SK-N-SH treated with all-trans-retinoic acid at 6 μM for 48 hours (cell line): ENCODE data around the gene GDF2.

Source experiments
- ATAC-seq: fragments of 200-7000 bp; cut with Tn5 transposase; 3 replicates; pipeline ENCODE4 v1.9.1; 2020; ENCODE audit warnings: mild to moderate bottlenecking, moderate library complexity
- ARNTL ChIP-seq: fragments of 450-650 bp; formaldehyde crosslinking; IDR thresholded peaks from 2 replicates; pipeline ENCODE4 v1.5.0; 2020; ENCODE audit warnings: low read depth, mild to moderate bottlenecking, moderate library complexity, borderline replicate concordance
- BACH2 ChIP-seq: fragments of 250-450 bp; sonication (Bioruptor Pico); IDR thresholded peaks from 2 replicates; pipeline ENCODE4 v1.9.0; 2021; ENCODE audit warnings: mild to moderate bottlenecking, borderline replicate concordance
- CSDC2 ChIP-seq: fragments of 250-450 bp; sonication (Bioruptor Pico); IDR thresholded peaks from 2 replicates; pipeline ENCODE4 v1.5.0; 2020; ENCODE audit warnings: mild to moderate bottlenecking, moderate library complexity
- ESRRG ChIP-seq: fragments of 250-450 bp; sonication (Bioruptor Pico); IDR thresholded peaks from 2 replicates; pipeline ENCODE4 v1.6.1; 2021; ENCODE audit warnings: mild to moderate bottlenecking
- GLIS3 ChIP-seq: fragments of 250-450 bp; sonication (Bioruptor Pico); IDR thresholded peaks from 2 replicates; pipeline ENCODE4 v1.5.0; 2020; ENCODE audit warnings: mild to moderate bottlenecking, moderate library complexity
- ISL1 ChIP-seq: fragments of 250-450 bp; sonication (Bioruptor Pico); IDR thresholded peaks from 2 replicates; pipeline ENCODE4 v2.1.2; 2022; ENCODE audit warnings: mild to moderate bottlenecking, moderate library complexity
- OSR1 ChIP-seq: fragments of 250-450 bp; sonication (Bioruptor Pico); IDR thresholded peaks from 2 replicates; pipeline ENCODE4 v1.8.0; 2022; ENCODE audit warnings: moderate library complexity, mild to moderate bottlenecking, inconsistent platforms
- PPARA ChIP-seq: fragments of 250-450 bp; sonication (Bioruptor Pico); IDR thresholded peaks from 2 replicates; pipeline ENCODE4 v1.5.0; 2020; ENCODE audit warnings: mild to moderate bottlenecking, borderline replicate concordance
- RARB ChIP-seq: fragments of 250-450 bp; sonication (Bioruptor Pico); IDR thresholded peaks from 2 replicates; pipeline ENCODE4 v1.8.0; 2021; ENCODE audit warnings: mild to moderate bottlenecking, moderate library complexity
- SNAI2 ChIP-seq: fragments of 250-450 bp; sonication (Bioruptor Pico); IDR thresholded peaks from 2 replicates; pipeline ENCODE4 v1.5.0; 2020; ENCODE audit warnings: mild to moderate bottlenecking, moderate library complexity
- TCF4 ChIP-seq: fragments of 250-450 bp; sonication (Bioruptor Pico); IDR thresholded peaks from 2 replicates; pipeline ENCODE4 v1.8.0; 2021; ENCODE audit warnings: mild to moderate bottlenecking, moderate library complexity, borderline replicate concordance
- TOX ChIP-seq: fragments of 250-450 bp; sonication (Bioruptor Pico); IDR thresholded peaks from 2 replicates; pipeline ENCODE4 v1.8.0; 2021; ENCODE audit warnings: mild to moderate bottlenecking, moderate library complexity, borderline replicate concordance
- ZC3H10 ChIP-seq: fragments of 250-450 bp; sonication (Bioruptor Pico); IDR thresholded peaks from 2 replicates; pipeline ENCODE4 v1.5.1; 2021; ENCODE audit warnings: mild to moderate bottlenecking, moderate library complexity
- ZFP3 ChIP-seq: fragments of 250-450 bp; sonication (Bioruptor Pico); IDR thresholded peaks from 2 replicates; pipeline ENCODE4 v1.5.0; 2020; ENCODE audit warnings: mild to moderate bottlenecking, moderate library complexity
- ZFP30 ChIP-seq: fragments of 450-650 bp; formaldehyde crosslinking; IDR thresholded peaks from 2 replicates; pipeline ENCODE4 v1.5.0; 2022; ENCODE audit warnings: mild to moderate bottlenecking, moderate library complexity
- ZNF70 ChIP-seq: fragments of 450-650 bp; formaldehyde crosslinking; IDR thresholded peaks from 2 replicates; pipeline ENCODE4 v1.5.0; 2020; ENCODE audit warnings: mild to moderate bottlenecking, moderate library complexity
- ZNF8 ChIP-seq: fragments of 450-650 bp; formaldehyde crosslinking; IDR thresholded peaks from 2 replicates; pipeline ENCODE4 v1.5.0; 2020; ENCODE audit warnings: mild to moderate bottlenecking, moderate library complexity
- TF ChIP-seq, protein P1 (sequence below): fragments of 250-450 bp; sonication (Bioruptor Pico); IDR thresholded peaks from 2 replicates; pipeline ENCODE4 v1.5.0; 2020; ENCODE audit warnings: mild to moderate bottlenecking, moderate library complexity
- TF ChIP-seq, protein P2 (sequence below): fragments of 250-450 bp; sonication (Bioruptor Pico); IDR thresholded peaks from 2 replicates; pipeline ENCODE4 v1.8.0; 2020; ENCODE audit warnings: mild to moderate bottlenecking, moderate library complexity, borderline replicate concordance
- TF ChIP-seq, protein P3 (sequence below): fragments of 250-450 bp; sonication (Bioruptor Pico); IDR thresholded peaks from 2 replicates; pipeline ENCODE4 v1.8.0; 2021; ENCODE audit warnings: low read depth, mild to moderate bottlenecking, moderate library complexity, borderline replicate concordance
- TF ChIP-seq, protein P4 (sequence below): fragments of 250-450 bp; sonication (Bioruptor Pico); IDR thresholded peaks from 2 replicates; pipeline ENCODE4 v1.5.1; 2021; ENCODE audit warnings: mild to moderate bottlenecking, moderate library complexity

The GDF2 gene

DNA sequence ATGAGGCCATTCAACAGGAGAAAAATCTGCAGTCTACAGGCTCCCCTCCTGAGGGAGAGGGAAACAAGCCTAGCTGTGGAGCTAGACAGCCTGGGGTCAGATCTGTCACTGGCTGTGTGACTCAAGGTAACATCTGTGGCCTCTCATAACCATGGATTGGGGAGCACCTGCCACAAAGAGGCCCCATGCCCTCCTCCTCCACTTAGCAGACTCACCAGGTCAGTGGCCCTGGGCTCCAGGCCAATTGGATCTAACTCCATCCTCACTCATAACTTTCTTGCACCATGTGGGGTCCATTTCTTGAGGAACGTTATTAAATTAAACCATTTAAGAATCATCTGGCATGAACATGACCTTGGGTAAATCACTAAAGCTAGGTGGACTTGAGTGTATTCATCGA is 20.4 kb upstream of the GDF2 start:
- ATAC-seq, result no peak
- TF ChIP-seq, protein P1, sequence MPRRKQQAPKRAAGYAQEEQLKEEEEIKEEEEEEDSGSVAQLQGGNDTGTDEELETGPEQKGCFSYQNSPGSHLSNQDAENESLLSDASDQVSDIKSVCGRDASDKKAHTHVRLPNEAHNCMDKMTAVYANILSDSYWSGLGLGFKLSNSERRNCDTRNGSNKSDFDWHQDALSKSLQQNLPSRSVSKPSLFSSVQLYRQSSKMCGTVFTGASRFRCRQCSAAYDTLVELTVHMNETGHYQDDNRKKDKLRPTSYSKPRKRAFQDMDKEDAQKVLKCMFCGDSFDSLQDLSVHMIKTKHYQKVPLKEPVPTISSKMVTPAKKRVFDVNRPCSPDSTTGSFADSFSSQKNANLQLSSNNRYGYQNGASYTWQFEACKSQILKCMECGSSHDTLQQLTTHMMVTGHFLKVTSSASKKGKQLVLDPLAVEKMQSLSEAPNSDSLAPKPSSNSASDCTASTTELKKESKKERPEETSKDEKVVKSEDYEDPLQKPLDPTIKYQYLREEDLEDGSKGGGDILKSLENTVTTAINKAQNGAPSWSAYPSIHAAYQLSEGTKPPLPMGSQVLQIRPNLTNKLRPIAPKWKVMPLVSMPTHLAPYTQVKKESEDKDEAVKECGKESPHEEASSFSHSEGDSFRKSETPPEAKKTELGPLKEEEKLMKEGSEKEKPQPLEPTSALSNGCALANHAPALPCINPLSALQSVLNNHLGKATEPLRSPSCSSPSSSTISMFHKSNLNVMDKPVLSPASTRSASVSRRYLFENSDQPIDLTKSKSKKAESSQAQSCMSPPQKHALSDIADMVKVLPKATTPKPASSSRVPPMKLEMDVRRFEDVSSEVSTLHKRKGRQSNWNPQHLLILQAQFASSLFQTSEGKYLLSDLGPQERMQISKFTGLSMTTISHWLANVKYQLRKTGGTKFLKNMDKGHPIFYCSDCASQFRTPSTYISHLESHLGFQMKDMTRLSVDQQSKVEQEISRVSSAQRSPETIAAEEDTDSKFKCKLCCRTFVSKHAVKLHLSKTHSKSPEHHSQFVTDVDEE (CRISPR knock-in tag), result no peak
- TF ChIP-seq GLIS3 (CRISPR knock-in tag) (no peak), ZNF70 (no peak), PPARA (no peak), ZNF8 (CRISPR knock-in tag) (no peak), ZFP30 (CRISPR knock-in tag) (no peak), ZFP3 (CRISPR knock-in tag) (no peak), ESRRG (CRISPR knock-in tag) (no peak), ISL1 (CRISPR knock-in tag) (no peak), SNAI2 (CRISPR knock-in tag) (no peak)
- TF ChIP-seq, protein P2, sequence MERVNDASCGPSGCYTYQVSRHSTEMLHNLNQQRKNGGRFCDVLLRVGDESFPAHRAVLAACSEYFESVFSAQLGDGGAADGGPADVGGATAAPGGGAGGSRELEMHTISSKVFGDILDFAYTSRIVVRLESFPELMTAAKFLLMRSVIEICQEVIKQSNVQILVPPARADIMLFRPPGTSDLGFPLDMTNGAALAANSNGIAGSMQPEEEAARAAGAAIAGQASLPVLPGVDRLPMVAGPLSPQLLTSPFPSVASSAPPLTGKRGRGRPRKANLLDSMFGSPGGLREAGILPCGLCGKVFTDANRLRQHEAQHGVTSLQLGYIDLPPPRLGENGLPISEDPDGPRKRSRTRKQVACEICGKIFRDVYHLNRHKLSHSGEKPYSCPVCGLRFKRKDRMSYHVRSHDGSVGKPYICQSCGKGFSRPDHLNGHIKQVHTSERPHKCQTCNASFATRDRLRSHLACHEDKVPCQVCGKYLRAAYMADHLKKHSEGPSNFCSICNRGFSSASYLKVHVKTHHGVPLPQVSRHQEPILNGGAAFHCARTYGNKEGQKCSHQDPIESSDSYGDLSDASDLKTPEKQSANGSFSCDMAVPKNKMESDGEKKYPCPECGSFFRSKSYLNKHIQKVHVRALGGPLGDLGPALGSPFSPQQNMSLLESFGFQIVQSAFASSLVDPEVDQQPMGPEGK, result no peak
- TF ChIP-seq, all 23 proteins: peak for 0

DNA sequence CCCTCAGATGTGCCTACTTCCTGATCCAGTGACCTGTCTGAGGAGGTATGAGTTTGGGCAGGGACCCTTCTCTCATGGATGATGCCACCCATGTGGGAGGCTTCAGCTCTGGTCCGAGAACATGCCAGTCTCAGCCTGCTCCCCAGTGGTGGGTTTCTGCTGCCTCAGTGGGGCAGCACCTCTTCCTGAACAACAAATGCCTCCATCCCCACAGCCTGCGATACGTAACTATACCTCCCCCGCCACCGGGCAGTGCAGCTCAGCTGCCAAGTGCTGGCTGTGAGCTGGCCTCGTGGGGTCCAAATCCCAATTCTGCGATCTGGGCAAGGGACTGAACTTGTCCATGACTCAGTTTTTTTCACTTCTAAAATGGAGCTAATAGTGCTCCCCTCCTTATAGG is 19.1 kb upstream of the GDF2 start:
- TF ChIP-seq ZC3H10 (no peak), ZNF70 (no peak)
- no peak for ATAC-seq

DNA sequence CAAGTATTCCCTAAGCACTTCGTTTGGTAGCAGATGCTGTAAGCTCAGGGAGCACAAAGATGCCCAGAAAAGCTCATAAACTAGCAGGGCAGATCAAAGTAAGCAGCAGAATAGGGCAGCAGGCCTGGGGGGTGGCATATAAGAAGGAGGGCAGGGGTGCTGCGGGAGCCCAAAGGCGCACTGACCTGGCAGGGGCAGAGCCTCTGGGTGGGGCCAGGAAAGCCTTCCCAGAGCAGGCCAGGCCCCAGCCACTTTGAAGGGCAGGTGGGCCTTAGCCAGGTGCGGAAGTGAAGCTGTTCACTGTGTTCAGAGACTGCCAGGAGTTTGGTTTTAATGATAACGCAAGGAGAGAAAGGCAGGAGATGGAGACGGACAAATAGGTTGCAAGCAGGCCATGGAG is 18.4 kb upstream of the GDF2 start:
- TF ChIP-seq ZFP30 (CRISPR knock-in tag) (no peak), BACH2 (CRISPR knock-in tag) (no peak), RARB (CRISPR knock-in tag) (no peak), ZNF8 (CRISPR knock-in tag) (no peak), SNAI2 (CRISPR knock-in tag) (no peak), ISL1 (CRISPR knock-in tag) (no peak), ARNTL (no peak), ZC3H10 (no peak), TOX (CRISPR knock-in tag) (no peak)
- TF ChIP-seq, protein P3, sequence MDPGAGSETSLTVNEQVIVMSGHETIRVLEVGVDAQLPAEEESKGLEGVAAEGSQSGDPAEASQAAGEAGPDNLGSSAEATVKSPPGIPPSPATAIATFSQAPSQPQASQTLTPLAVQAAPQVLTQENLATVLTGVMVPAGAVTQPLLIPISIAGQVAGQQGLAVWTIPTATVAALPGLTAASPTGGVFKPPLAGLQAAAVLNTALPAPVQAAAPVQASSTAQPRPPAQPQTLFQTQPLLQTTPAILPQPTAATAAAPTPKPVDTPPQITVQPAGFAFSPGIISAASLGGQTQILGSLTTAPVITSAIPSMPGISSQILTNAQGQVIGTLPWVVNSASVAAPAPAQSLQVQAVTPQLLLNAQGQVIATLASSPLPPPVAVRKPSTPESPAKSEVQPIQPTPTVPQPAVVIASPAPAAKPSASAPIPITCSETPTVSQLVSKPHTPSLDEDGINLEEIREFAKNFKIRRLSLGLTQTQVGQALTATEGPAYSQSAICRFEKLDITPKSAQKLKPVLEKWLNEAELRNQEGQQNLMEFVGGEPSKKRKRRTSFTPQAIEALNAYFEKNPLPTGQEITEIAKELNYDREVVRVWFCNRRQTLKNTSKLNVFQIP, result no peak
- TF ChIP-seq, protein P4, sequence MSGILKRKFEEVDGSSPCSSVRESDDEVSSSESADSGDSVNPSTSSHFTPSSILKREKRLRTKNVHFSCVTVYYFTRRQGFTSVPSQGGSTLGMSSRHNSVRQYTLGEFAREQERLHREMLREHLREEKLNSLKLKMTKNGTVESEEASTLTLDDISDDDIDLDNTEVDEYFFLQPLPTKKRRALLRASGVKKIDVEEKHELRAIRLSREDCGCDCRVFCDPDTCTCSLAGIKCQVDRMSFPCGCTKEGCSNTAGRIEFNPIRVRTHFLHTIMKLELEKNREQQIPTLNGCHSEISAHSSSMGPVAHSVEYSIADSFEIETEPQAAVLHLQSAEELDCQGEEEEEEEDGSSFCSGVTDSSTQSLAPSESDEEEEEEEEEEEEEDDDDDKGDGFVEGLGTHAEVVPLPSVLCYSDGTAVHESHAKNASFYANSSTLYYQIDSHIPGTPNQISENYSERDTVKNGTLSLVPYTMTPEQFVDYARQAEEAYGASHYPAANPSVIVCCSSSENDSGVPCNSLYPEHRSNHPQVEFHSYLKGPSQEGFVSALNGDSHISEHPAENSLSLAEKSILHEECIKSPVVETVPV, result no peak
- ATAC-seq, result no peak

DNA sequence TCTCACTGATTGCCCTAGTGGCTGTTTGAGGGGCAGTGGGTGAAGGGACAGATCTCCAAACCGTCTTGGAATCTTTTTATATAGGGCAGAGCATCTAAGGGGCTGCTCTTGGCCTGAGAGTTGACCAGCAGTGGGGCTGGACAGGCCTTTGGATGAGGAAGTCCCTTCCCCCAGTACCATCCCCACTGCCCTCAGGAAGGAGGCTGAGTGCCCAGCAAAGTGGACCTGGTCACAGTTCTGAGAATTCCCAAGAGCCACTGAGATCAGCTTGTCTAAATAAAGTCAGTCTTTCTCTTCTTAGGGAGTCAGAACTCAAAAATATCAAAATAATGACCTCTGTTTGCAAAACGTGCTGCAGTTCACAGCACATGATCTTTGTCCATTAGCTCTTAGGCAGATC is 16.7 kb upstream of the GDF2 start:
- ATAC-seq, result no peak
- no peak for TF ChIP-seq ZNF70
- TF ChIP-seq RARB (CRISPR knock-in tag), result no peak
- no peak for TF ChIP-seq CSDC2 (CRISPR knock-in tag)
- no peak for TF ChIP-seq ARNTL
- no peak for TF ChIP-seq OSR1 (CRISPR knock-in tag)
- no peak for TF ChIP-seq TCF4
- no peak for TF ChIP-seq PPARA
- TF ChIP-seq, all 23 proteins: peak for 0
